Measurements from ENCODE around the gene FKBP14. TPM values are rescaled to one million over a fixed set of nuclear protein-coding genes. Genes with fewer than 3 reads are reported as not detected.
"Not testable (repeated sequence)": the region's sequence is repeated elsewhere in the genome, so short reads cannot be mapped to it uniquely, and the experiment has no call there.

FKBP14 gene
- total RNA-seq, 1 donor from 2014 or later, result 8.6 TPM

DNA sequence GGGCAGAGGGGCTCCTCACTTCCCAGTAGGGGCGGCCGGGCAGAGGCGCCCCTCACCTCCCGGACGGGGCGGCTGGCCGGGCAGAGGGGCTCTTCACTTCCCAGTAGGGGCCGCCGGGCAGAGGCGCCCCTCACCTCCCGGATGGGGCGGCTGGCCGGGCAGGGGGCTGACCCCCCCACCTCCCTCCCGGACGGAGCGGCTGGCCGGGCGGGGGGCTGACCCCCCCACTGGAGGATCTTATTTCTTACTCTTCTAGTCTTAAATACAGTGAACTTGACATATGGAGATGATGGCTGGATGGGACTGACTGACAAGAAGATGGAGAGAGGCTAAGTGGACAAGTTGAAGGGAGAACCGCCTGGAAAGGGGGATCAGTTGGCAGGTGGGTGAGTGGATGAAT, 64.9 kb downstream of the FKBP14 start:
- intact Hi-C loops (cut with micrococcal nuclease), result not testable (repeated sequence)

Other genes with a start within 250 kb of the FKBP14 start
- gene WIPF3, start 220.2 kb downstream of the FKBP14 start, total RNA-seq, result not detected in 2 replicates
- 0.48 and 0.86 TPM in 2 replicates for gene SCRN1, start 36.9 kb downstream of the FKBP14 start, total RNA-seq
- gene PLEKHA8, start 1.7 kb upstream of the FKBP14 start, total RNA-seq, result 6.5 and 8.4 TPM in 2 replicates
- gene MTURN, start 108.3 kb upstream of the FKBP14 start, total RNA-seq, result 1.2 and 2.4 TPM in 2 replicates

Measured in T-helper 2 cell treated with Interferon-gamma antibody and Interleukin-4, amounts not matched to agents 100 ng/mL and 5 ng/mL, for 36 hours (primary cell).